NCI-H446 (cell line): ENCODE measurements around the gene RALGAPA1.
A peak's percentile ranks its signal among the peaks of the same experiment; 100 is the strongest.
"Not testable (repeated sequence)": the region's sequence is repeated elsewhere in the genome, so short reads cannot be mapped to it uniquely, and the experiment has no call there.

Experiments used
- DNase-seq, 2 experiments: peaks; one replicate each; lab custom pipeline; 2025; lab: John Stamatoyannopoulos, UW

The RALGAPA1 gene

DNA sequence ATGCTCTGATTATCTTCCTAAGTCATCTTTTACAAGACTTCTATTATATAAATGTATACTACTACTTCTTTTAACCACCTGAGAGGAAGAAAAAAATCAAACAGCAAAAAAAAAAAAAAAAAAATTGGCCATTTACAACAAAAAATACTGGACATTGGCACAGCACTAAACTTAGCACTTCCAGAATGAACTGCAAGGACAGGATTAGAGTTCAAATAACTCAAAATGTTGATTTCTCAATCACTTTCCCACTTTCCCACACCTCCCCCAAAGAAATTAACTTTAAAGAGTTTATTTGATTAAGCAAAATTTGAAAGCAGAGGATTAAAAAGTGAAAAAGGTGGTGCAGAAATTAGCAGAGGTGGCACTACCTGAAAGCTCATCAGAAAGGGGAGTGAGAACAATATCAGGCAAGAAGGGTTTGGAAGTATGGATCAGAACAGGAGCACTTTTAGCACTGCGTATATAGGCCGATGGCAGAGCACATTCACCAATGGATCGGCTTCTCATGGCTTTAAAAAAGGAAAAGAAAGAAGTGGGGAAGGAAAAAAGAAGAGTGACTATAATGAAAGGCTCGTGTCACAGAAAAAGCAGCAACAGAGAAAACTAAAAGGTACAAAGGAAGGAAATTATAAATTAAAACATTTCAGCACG, 109.2 kb downstream of the RALGAPA1 start:
- DNase-seq, result no peak

DNA sequence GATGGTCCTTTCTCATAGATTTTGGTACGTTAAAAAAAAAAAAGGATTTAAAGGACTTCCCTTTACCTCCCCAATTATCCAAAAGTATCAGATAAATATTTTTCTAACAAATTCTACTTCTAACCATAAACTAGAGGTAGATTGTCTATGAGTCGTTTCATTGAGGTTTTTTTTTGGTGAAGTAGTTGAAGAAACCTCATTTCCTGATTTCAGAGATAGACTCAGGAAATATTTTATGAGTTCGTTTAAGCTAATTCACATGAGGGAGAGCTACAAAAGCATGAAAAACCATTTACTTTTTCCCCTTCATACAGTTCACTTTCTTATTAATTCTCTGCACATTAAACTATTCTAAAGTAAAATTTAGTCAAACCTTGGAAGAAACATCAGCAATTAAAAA, 112.5 kb downstream of the RALGAPA1 start:
- DNase-seq, result no peak

DNA sequence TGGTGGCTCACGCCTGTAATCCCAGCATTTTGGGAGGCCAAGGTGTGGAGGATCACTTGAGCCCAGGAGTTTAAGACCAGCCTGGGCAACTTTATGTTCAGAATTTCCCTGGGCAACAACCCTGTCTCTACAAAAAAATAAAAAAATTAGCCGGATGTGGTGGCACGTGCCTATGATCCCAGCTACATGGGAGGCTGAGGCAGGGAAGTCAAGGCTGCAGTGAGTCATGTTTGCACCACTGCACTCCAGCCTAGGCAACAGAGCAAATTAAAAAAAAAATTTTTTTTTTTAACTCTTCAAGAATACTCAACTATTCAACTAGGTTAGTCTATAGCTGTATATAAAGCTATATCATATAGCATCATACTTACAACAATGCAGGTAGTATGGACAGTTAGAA, 113.0 kb downstream of the RALGAPA1 start:
- DNase-seq, result no peak

DNA sequence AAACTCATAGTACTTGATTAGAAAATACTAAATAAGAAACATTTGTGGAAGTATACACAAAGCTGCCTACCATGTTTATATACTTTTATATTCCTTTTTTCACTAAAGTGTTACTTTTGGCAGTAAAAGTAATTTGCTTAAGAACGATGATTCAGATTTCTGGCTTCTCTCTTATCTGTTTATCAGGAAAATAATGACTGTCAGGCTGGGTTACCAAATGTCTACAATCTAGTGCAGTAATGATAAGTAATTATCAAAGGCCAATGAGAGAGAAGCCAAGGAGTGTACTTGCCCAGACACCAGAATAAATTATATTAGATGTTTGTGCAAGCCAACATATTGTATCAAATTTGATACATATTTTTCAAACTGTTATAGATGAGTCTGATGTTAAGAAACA, 113.4 kb downstream of the RALGAPA1 start:
- DNase-seq, result no peak

DNA sequence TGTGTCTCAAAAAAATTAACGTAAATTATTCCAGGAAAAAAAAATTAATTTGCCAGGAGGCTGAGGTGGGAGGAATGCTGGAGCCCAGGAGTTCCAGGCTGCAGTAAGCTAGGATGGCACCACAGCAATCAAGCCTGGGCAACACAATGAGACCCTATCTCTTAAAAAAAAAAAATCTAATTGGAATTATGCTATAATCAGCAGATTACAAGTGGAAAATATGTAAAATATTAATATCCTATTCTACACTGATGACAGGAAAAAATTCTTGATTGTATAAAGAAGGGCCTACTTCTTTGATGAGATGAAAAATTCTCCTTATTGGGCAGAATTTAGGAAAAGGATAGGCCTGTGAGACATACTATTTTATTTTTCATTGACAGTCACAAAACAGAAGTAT, 114.0 kb downstream of the RALGAPA1 start:
- DNase-seq, result no peak

DNA sequence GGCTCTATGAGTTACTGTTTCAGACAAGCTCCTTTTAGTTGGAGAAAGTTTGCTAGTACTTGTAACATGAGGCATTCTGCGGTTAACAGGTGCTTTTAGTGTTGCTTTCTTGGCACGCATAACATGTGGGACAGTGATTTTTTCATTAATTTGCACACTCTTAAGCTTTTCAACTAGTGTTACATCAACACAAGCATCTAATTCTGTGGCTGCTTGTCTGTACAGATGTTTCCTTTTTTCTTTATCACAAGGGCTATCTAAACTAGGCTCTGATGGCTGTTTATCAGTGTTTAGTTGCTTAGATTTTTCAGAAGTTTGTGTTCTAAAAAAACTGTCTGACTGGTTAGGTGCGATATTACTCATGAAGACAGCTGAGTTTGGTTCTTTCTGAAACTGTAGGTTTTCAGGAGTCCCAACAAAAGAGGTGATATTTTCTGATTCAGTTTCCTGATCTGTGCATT, 120.1 kb downstream of the RALGAPA1 start:
- no peak for DNase-seq

DNA sequence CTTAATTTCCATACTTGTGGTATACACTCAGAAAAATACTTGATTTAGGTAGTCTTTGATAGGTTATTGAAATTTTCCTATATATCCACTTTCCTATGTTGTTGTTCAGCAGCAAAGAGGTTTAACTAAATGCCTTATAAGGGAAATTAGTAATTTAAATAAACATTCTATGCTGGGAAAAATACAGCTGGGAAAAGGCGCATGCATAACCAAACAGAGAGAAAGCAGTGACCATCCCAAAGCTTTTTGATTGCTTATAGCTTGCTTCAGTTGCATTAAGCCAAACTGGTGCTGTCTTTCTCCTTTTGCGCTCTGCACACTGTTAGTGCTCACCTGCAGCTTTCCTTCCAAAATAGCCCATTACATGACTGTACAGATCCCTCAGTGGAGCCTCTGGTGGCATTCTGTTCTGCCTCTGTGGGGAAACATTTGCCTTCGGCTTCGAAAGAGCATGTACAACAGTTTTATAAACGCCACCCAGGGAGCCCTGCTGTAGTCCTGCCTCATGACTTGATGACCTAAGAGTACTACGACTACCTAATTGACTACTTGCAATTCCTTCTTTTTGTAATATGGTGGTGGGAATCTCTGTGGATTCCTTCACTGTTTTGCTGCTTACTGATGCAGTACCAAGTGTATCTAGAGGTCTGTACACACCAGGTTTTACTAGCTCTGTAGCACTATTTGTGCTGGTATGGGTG, 120.8 kb downstream of the RALGAPA1 start:
- DNase-seq, result no peak

DNA sequence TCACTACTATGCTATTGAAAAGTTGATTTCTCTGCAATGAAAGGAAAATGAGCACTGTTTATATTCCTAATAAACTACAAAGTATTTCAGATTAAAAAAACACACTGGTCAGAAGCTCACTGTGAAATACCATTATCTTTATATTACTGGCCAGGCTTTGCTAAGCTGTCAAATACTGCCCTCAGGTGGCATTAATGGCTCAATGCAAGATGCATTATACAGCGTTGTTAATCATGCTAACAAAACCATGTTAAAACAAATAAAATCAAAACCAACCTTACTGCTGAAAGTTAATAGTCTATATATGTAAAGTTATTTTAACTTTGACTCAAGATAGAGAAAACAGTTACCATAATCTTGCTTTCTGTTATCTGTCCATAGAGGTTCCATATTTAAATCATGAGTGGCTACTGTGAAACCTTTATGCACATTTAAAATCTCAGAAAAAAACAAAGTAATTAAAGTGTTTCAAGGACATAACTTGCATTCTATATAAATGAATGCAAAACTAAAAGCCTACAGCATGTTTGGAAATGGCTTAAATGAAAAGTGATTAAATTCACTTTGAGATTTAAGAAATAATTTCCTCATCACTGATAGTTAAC, 121.7 kb downstream of the RALGAPA1 start:
- DNase-seq, result peak; percentile 43 to 67

DNA sequence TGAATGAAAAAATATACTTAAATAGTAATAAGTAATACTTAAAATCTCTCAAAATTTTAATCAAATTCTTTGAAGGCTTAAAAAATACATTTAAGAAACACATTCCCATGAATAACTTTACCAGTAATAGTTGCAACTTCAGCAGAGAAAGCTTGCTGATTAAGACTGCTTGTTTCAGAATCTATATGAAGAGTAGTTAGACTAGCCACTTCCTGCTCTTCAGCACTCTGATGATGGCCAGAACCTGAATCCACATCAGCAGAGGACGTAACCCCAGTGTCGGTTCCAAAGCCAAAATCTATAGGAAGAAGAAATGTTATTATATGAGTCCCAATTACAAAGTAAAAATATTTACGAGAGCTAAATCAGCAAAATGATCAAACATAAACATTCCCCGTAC, 125.4 kb downstream of the RALGAPA1 start:
- not testable (repeated sequence) for DNase-seq

DNA sequence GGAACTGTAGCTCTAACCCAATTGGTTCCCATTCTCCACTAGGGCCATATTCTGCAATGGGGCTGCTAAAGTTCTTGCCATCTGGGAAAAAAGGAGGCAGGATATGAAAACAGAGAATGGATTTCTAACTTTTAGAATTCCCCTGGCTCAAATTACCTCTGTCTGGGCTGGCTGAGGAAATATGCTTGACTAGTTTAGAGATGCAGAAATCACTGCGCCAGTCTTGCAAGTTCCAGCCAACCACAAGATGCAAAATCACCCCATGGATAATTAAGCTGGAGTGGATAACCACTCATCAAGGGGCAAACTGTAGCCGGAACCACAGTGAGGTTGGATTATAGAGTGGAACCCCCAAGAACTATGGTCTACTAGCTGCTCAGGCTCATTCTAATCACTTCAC, 126.3 kb downstream of the RALGAPA1 start:
- DNase-seq, result no peak

DNA sequence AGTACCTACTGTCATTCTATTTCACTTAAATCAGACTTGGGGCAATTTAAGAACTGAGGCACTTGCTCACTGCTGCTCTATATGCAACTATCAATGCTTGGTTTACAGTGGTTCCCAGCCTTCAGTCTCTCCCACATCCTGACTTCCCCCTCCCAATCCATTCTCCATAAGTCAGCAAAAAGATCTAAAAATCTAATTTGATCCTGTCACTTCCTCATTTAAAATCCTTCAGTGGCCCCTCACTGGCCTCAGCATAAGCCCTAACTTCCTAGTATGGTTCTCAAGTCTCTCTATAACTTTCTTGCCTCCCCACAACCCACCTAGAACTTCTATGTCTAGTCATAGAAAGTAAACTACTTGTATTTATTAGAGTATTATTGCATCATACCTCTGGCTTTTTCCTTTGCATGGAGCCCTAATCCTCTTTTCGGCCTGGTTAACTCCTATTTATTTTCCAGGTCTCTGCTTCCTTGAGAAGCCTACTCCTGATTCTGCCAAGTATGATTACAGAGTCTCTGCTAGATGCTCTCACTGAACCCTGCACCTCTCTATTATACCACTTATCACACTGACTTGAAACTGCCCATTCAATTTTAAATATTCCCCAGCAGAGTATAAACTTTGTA, 130.6 kb downstream of the RALGAPA1 start:
- DNase-seq, result no peak

DNA sequence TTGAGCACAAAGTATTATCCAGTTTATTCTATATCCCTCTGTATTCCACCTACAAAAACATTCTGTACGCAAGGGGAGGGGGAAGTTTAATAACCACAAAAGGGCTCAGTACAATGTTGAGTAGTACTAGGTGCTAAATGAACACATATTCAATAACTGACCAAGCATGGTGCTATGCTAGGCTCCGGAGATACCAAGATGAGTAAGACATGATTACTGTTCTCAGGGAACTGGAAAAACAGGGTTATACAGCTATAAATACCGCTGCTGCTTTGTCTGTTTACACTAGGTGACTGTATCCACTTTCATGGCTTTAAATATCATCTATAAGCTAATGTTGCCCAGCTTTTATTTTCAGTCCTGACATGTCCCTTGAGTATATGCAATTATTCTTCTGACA, 139.3 kb downstream of the RALGAPA1 start:
- no peak for DNase-seq

DNA sequence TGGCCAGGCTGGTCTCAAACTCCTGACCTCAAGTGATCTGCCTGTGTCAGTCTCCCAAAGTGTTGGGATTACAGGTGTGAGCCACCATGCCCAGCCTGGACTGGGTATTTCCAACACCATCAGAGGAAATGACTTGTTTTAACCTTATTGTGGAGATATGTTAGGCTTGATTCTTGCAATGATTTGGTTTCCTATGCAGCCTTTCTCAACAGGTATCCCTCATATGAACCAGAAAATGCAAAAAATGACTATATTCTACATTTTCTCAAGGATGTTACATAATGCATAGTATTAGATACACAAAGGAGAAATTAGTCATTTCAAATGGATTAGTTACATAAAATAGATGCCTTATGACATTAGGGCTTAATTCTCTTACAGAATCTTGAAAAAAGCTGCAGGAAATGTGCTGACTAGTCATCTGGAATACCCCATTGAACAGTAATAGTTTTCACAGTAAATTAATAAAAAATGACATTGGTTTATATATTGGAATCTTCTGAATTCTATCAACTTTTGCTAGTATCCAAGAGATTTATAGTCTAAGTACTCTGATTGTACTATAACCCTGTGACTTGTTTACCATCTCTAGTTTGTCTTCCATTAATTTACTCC, 142.6 kb downstream of the RALGAPA1 start:
- no peak for DNase-seq

DNA sequence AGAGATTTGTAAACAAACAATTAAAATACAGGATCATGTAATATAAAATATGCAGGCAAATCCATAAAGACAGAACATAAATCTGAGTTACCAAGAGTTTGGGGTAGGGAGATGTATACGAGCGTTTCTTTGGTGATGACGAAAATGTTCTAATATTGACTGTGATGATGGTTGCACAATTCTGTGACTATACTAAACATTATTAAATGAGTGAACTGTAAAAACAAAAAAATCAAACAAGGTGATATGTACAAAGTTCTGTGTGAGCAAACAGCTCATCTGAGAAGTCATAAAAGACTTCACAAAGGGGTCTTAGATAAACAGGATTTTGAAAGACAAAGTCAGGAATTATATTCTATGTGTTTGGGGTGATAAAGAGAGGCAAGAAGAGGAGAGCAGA, 147.2 kb downstream of the RALGAPA1 start:
- no peak for DNase-seq

DNA sequence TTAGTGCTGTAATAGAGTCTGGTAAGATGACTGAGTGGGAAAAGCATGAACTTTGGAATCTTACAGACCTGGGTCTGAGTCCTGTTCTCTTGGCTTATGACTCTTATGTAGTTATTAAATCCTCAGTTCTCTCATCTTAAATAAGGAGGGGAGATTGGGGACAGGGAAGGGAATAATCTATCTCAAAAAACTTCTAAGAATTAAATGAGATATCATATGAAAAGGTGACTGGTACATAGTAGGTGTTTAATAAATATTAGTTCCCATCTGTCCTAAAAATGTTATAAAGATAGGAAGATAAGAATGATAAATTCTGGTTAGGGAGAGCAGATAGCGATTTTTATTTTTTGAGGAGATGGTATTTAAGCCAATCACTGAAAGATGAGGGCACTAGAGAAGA, 156.1 kb downstream of the RALGAPA1 start:
- DNase-seq, result no peak

DNA sequence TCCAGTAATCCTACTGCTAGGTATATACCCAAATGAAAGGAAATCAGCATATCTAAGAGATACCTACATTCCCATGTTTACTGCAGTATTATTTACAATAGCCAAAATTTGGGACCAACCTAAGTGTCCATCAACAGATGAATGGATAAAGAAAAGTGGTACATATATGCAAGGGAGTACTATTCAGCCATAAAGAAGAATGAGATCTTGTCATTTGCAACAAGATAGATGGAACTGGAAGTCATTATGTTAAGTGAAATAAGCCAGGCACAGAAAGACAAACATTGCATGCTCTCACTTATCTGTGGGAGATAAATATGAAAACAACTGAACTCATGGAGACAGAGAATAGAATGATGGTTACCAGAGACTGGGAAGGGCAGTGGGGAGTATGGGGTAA, 165.6 kb downstream of the RALGAPA1 start:
- no peak for DNase-seq

DNA sequence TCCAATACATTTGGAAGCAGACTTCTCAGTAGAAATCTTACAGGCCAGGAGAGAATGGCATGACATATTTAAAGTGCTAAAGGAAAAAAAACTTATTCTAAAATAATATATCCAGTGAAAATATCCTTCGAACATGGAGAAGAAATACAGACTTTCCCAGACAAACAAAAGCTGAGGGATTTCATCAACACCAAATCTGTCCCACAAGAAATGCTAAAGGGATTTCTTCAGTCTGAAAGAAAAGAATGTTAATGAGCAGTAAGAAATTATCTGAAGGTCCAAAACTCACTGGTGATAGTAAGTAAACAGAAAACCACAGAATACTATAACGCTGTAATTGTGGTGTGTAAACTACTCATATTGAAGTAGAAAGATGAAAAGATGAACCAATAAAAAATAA, 171.2 kb downstream of the RALGAPA1 start:
- no peak for DNase-seq

DNA sequence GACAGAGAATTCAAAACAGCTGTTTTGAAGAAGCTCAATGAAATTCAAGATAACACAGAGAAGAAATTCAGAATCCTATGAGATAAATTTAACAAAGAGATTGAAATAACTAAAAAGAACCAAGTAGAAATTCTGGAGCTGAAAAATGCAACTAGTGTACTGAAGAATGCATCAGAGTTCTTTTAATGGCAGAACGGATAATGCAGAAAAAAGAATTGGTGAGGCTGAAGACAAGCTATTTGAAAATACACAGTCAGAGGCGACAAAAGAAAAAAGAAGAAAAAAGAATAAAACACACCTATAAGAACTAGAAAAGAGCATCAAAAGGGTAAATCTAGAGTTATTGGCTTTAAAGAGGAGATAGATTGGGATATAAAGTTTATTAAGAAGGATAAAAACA, 171.8 kb downstream of the RALGAPA1 start:
- no peak for DNase-seq

DNA sequence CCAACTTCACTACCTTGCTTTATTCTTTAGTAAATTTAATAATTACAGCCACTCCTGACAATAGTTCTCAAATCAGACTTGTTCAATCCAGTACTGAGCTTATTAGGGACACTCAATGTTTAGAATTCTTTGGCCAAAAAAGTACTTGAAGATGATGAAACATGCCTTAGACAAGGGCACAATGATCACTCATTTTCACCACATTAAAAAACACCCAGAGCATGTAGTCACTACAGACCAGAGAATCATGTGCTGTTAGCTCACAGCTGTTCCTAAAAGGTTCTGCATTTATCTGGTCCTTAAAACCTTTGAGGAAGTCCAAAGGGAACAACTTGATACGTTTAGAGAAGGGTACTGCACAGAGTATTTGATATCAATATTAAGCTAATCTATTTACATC, 176.4 kb downstream of the RALGAPA1 start:
- DNase-seq, result no peak

DNA sequence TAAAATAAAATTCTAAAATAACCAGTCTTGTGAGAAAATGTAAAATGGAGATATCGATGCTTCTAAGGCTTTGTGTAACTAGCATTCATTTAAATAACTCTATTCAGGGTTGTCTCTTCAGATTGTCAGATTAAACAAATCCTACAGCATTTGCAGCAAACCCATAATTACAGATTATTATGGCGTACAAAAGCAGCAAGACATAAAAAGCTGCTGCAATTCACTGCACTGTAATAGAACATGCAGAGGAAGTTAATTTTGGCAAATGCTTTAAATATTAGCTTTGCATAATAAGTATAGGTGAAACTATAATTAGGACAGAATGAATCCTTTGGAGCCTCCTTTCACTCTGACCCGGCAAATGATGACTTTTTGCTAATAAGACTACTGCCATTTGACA, 176.8 kb downstream of the RALGAPA1 start:
- DNase-seq, result no peak

DNA sequence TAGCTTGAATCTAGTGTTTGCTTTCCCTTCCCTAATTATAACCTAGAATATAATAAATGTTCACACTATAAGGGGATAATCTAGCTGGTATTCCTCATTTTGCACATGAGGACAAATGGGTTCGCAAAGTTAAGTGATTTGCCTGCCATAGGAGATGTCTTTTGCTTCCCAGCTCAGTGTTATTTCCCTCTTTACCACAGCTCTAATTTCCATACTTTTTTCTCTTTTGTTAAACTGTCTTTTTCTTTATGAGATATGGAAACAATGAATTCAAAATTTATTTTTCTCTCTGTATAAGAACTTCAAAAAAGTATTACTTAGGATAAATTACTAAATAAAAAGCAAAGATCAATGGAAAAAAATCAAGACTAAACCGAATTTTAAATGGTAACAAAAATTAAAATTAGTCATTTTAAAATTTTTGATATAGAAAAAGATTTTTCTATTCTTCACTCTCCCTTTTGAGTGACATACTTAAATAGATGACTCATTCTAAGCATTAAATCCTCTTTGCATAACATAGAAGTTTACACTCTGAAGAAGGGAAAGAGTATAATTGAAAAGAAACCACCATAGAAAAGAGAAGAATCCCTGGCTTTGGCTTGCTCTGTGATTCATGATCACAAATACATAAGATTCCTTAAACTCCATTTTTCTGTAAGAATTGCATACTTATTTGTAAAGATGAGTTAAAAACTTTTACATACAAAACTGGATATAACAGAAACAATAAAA, 177.9 kb downstream of the RALGAPA1 start:
- no peak for DNase-seq

DNA sequence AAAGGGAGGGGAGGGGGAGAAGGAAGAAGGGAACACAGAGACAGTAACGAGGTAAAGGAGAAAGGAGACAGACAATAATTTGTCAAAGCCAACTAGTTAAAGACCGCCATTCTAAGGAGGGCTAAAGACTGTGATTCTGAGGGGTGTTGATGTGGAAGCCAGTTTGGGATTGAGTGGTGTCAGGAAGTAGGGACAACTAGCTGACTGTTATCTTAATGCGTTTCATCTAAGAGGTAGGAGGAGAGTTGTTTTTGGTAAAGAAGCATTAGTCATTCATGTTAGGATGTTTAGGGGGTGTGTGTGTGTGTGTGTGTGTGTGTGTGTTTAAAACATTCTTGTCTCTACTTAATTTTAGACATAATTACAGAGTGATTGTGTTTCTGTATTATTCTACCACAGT, 180.1 kb downstream of the RALGAPA1 start:
- no peak for DNase-seq
